Lung (tissue), 12 donors: ENCODE measurements around the gene TFF3. TPM values are rescaled to one million over a fixed set of nuclear protein-coding genes. Genes with fewer than 3 reads are reported as not detected.

Source experiments
- ATAC-seq: fragments of 200-7000 bp; cut with Tn5 transposase; one replicate; pipeline ENCODE4 v1.9.1; 2020; ENCODE audit warnings: moderate number of reproducible peaks; ENCODE audit not compliant: insufficient read depth, low FRiP score
- DNase-seq, 3 donors: peaks; one replicate each; pipeline ENCODE4 v3.0.0-alpha.2; 2013 to 2017
- H3K27ac ChIP-seq, 2 donors: one replicate each; pipeline ENCODE4 v1.5.1; 2013; ENCODE audit warnings: mild to moderate bottlenecking in 2 of 2, moderate library complexity in 2 of 2, control low read depth in 1 of 2, inconsistent platforms in 1 of 2, low read depth in 1 of 2, low read length in 1 of 2
- H3K27me3 ChIP-seq, 3 donors: one replicate each; pipeline ENCODE4 v1.5.1; 2013; ENCODE audit warnings: low read length in 2 of 3; ENCODE audit not compliant: control insufficient read depth in 3 of 3, insufficient read depth in 3 of 3
- H3K36me3 ChIP-seq, 4 donors: one replicate each; pipeline ENCODE4 v1.5.1; 2013; ENCODE audit warnings: low read length in 4 of 4, mild to moderate bottlenecking in 1 of 4, moderate library complexity in 1 of 4; ENCODE audit not compliant: control insufficient read depth in 4 of 4, insufficient read depth in 4 of 4
- H3K4me1 ChIP-seq, 5 donors: one replicate each; pipeline ENCODE4 v1.5.1; 2013; ENCODE audit warnings: low read length in 5 of 5, mild to moderate bottlenecking in 2 of 5, moderate library complexity in 1 of 5; ENCODE audit not compliant: control insufficient read depth in 5 of 5, insufficient read depth in 5 of 5
- H3K4me3 ChIP-seq: one replicate; pipeline ENCODE4 v1.5.1; 2013; ENCODE audit warnings: mild to moderate bottlenecking, control low read depth, moderate library complexity
- H3K9ac ChIP-seq, 2 donors: one replicate each; pipeline ENCODE4 v1.5.1; 2013; ENCODE audit warnings: low read length in 2 of 2, control low read depth in 1 of 2; ENCODE audit not compliant: insufficient read depth in 1 of 2
- H3K9me3 ChIP-seq, 4 donors: one replicate each; pipeline ENCODE4 v1.5.1; 2013; ENCODE audit warnings: low read length in 3 of 4, mild to moderate bottlenecking in 1 of 4, moderate library complexity in 1 of 4; ENCODE audit not compliant: control insufficient read depth in 4 of 4, insufficient read depth in 3 of 4
- CTCF ChIP-seq: IDR thresholded peaks from 2 replicates; pipeline ENCODE4 v1.5.1; 2012; ENCODE audit warnings: mild to moderate bottlenecking; ENCODE audit errors: control extremely low read depth, extremely low read depth
- WGBS, 2 donors: extraction: QIAGEN DNeasy Blood & Tissue Kit; methylation state at CpG; one replicate each; pipeline ENCODE4 v1.1.7; 2013; 5-methylcytosine and 5-hydroxymethylcytosine counted together
- polyA plus RNA-seq, 2 donors: library from polyadenylated mRNA; stranded (reverse); fragments of 200-250 nt; gene quantifications; one replicate each; pipeline ENCODE4 v1.2.1, GENCODE V29; 2013
- total RNA-seq, 2 donors: library from RNA; depleted of rRNA in 1 of 2; stranded (reverse); fragments of >200 nt in 1 of 2; gene quantifications; one replicate each; pipeline ENCODE4 v1.2.1, GENCODE V29; 2014 to 2021
- donor health status: control.
- donor health status: control.
- donor health status: Bipolar disorder and iron deficiency.
- donor health status: healthy.
- donor health status: DM: yes; HTN: yes; CAD: no.

The TFF3 gene
- total and polyA plus RNA-seq, 4 donors: 23.9 to 54.0 (median 34.3) TPM

- ATAC-seq (no peak), DNase-seq (no peak)
- no peaks in the 10 kb centered on the region for H3K27me3 ChIP-seq
- H3K9ac ChIP-seq: no peak overlapping the region
- H3K4me1 ChIP-seq: peaks cover 0 to 16% (median 0%) of the 10 kb centered on the region in 5 donors
- H3K9me3 ChIP-seq: no peaks in the 10 kb centered on the region
- no peaks in the 10 kb centered on the region for H3K36me3 ChIP-seq
- no peak overlapping the region for H3K27ac ChIP-seq
- no peak overlapping the region for H3K4me3 ChIP-seq
- 52 to 67% methylated on average over 23 of the region's 23 CpGs for WGBS, 2 donors
- no peak for TF ChIP-seq CTCF
These were observed 6.1 kb downstream of the TFF3 start for GRCh38 chr21:42308914-42309752.

GRCh38 chr21:42308161-42308913, 6.9 kb downstream of the TFF3 start:
- H3K4me3 ChIP-seq: no peak overlapping the region
- no peak overlapping the region for H3K27ac ChIP-seq
- ATAC-seq (no peak), DNase-seq (no peak)
- H3K27me3 ChIP-seq: no peaks in the 10 kb centered on the region
- H3K4me1 ChIP-seq: peaks cover 0 to 8% (median 0%) of the 10 kb centered on the region in 5 donors
- H3K36me3 ChIP-seq: no peaks in the 10 kb centered on the region
- 59 to 80% methylated on average over 17 of the region's 17 CpGs for WGBS, 2 donors
- no peaks in the 10 kb centered on the region for H3K9me3 ChIP-seq
- TF ChIP-seq CTCF: no peak
- no peak overlapping the region for H3K9ac ChIP-seq

GRCh38 chr21:42307106-42307505, 8.1 kb downstream of the TFF3 start:
- 73 to 83% methylated on average over 5 of the region's 5 CpGs for WGBS, 2 donors
- ATAC-seq (no peak), DNase-seq (no peak)
- Histone ChIP-seq H3K27me3 (no peaks in the 10 kb centered on the region), H3K4me1 (peaks cover 0 to 6% (median 0%) of the 10 kb centered on the region in 5 donors), H3K4me3 (no peak overlapping the region), H3K9me3 (no peaks in the 10 kb centered on the region), H3K36me3 (no peaks in the 10 kb centered on the region), H3K9ac (no peak overlapping the region), H3K27ac (no peak overlapping the region)
- no peak for TF ChIP-seq CTCF
